ENCODE results near the gene CDC14B.

Gene CDC14B

GRCh38 chr9:96498796-96499195 lies 120.8 kb downstream of the CDC14B start:
- Histone ChIP-seq H2AFZ (ENCODE audit: low read length) (no peak overlapping the region), H3K9me3 (replicated peaks; ENCODE audit: insufficient read depth, low read length) (no peaks in the 10 kb centered on the region), H4K20me1 (ENCODE audit: insufficient read depth, low read length) (no peaks in the 10 kb centered on the region), H3K27me3 (replicated peaks; ENCODE audit: insufficient read depth, low read length) (no peaks in the 10 kb centered on the region), H3F3A (ENCODE audit: insufficient read depth, low read length) (no peaks in the 10 kb centered on the region), H3K27ac (ENCODE audit: low read length) (no peak overlapping the region), H3K36me3 (replicated peaks; ENCODE audit: insufficient read depth, low read length) (no peaks in the 10 kb centered on the region), H3K4me3 (ENCODE audit: low read length) (no peak overlapping the region), H3K4me2 (ENCODE audit: low read depth, low read length) (no peak overlapping the region), H3K79me2 (ENCODE audit: low read length) (no peaks in the 10 kb centered on the region), H3K4me1 (ENCODE audit: low read length) (no peaks in the 10 kb centered on the region), H3K9me2 (replicated peaks; ENCODE audit: insufficient read depth, low read length) (no peaks in the 10 kb centered on the region), H3K9ac (ENCODE audit: low read length) (no peak overlapping the region)
- no peak for TF ChIP-seq EZH2 (optimal IDR thresholded peaks at IDR 0.05; ENCODE audit: low read depth, low read length)
- TF ChIP-seq CTCF (IDR thresholded peaks at IDR 0.05; ENCODE audit: low read length), result no peak
- TF ChIP-seq EZH2phosphoT487 (IDR thresholded peaks at IDR 0.05; ENCODE audit: low read length), result no peak
- DNase-seq, result no peak

- DNase-seq, result no peak
- Histone ChIP-seq H3K27me3 (replicated peaks; ENCODE audit: insufficient read depth, low read length) (no peaks in the 10 kb centered on the region), H3K9me3 (replicated peaks; ENCODE audit: insufficient read depth, low read length) (no peaks in the 10 kb centered on the region), H3F3A (ENCODE audit: insufficient read depth, low read length) (no peaks in the 10 kb centered on the region), H3K36me3 (replicated peaks; ENCODE audit: insufficient read depth, low read length) (no peaks in the 10 kb centered on the region), H3K4me2 (ENCODE audit: low read depth, low read length) (no peak overlapping the region), H3K4me1 (ENCODE audit: low read length) (no peaks in the 10 kb centered on the region), H2AFZ (ENCODE audit: low read length) (no peak overlapping the region), H3K9ac (ENCODE audit: low read length) (no peak overlapping the region), H3K9me2 (replicated peaks; ENCODE audit: insufficient read depth, low read length) (no peaks in the 10 kb centered on the region), H3K4me3 (ENCODE audit: low read length) (no peak overlapping the region), H4K20me1 (ENCODE audit: insufficient read depth, low read length) (no peaks in the 10 kb centered on the region), H3K79me2 (ENCODE audit: low read length) (no peaks in the 10 kb centered on the region), H3K27ac (ENCODE audit: low read length) (no peak overlapping the region)
- TF ChIP-seq CTCF (IDR thresholded peaks at IDR 0.05; ENCODE audit: low read length), result no peak
- no peak for TF ChIP-seq EZH2phosphoT487 (IDR thresholded peaks at IDR 0.05; ENCODE audit: low read length)
- no peak for TF ChIP-seq EZH2 (optimal IDR thresholded peaks at IDR 0.05; ENCODE audit: low read depth, low read length)
These were observed 122.6 kb downstream of the CDC14B start for GRCh38 chr9:96497117-96497399.

GRCh38 chr9:96496368-96497116 lies 123.1 kb downstream of the CDC14B start:
- no peak overlapping the region for H3K4me3 ChIP-seq (ENCODE audit: low read length)
- H3K4me2 ChIP-seq (ENCODE audit: low read depth, low read length), result no peak overlapping the region
- H2AFZ ChIP-seq (ENCODE audit: low read length), result no peak overlapping the region
- no peak for TF ChIP-seq EZH2 (optimal IDR thresholded peaks at IDR 0.05; ENCODE audit: low read depth, low read length)
- no peak for TF ChIP-seq CTCF (IDR thresholded peaks at IDR 0.05; ENCODE audit: low read length)
- no peak for TF ChIP-seq EZH2phosphoT487 (IDR thresholded peaks at IDR 0.05; ENCODE audit: low read length)
- H3F3A ChIP-seq (ENCODE audit: insufficient read depth, low read length), result no peaks in the 10 kb centered on the region
- no peak for DNase-seq
- H4K20me1 ChIP-seq (ENCODE audit: insufficient read depth, low read length), result no peaks in the 10 kb centered on the region
- no peaks in the 10 kb centered on the region for H3K27me3 ChIP-seq (replicated peaks; ENCODE audit: insufficient read depth, low read length)
- H3K9me3 ChIP-seq (replicated peaks; ENCODE audit: insufficient read depth, low read length), result no peaks in the 10 kb centered on the region
- H3K9ac ChIP-seq (ENCODE audit: low read length), result no peak overlapping the region
- H3K4me1 ChIP-seq (ENCODE audit: low read length), result no peaks in the 10 kb centered on the region
- no peak overlapping the region for H3K27ac ChIP-seq (ENCODE audit: low read length)
- H3K79me2 ChIP-seq (ENCODE audit: low read length), result no peaks in the 10 kb centered on the region
- no peaks in the 10 kb centered on the region for H3K9me2 ChIP-seq (replicated peaks; ENCODE audit: insufficient read depth, low read length)
- no peaks in the 10 kb centered on the region for H3K36me3 ChIP-seq (replicated peaks; ENCODE audit: insufficient read depth, low read length)

Data from MM.1S (cell line).